Measurements from ENCODE around the gene TLCD1. TPM values are rescaled to one million over a fixed set of nuclear protein-coding genes. Genes with fewer than 3 reads are reported as not detected.

The TLCD1 gene, protein sequence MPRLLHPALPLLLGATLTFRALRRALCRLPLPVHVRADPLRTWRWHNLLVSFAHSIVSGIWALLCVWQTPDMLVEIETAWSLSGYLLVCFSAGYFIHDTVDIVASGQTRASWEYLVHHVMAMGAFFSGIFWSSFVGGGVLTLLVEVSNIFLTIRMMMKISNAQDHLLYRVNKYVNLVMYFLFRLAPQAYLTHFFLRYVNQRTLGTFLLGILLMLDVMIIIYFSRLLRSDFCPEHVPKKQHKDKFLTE
- polyA plus RNA-seq (ENCODE audit: insufficient read length in 12 of 12): 1 to 10 TPM in 10 of 12 donors, not detected in 2; 2.5 to 5.4 (median 3.4) TPM
- long read RNA-seq, donor 1, transcript TLCD1-201 (4 exons, 1,017 nt): major isoform, 5 of 5 reads
- long read RNA-seq, donor 1, partial matches to known transcripts: 0 of 5 reads
- long read RNA-seq, donor 1, other reads (novel, unspliced or antisense): 0 of 5 reads
- long read RNA-seq, donor 2, partial matches to known transcripts: 0 of 2 reads
- long read RNA-seq, donor 2, other reads (novel, unspliced or antisense): 0 of 2 reads
- long read RNA-seq, donor 3, partial matches to known transcripts: 0 of 1 reads
- long read RNA-seq, donor 3, other reads (novel, unspliced or antisense): 0 of 1 reads
- long read RNA-seq, donor 4: 0 reads
- long read RNA-seq, donor 5, partial matches to known transcripts: 0 of 3 reads
- long read RNA-seq, donor 5, other reads (novel, unspliced or antisense): 0 of 3 reads
- long read RNA-seq, donor 6: 0 reads
- long read RNA-seq, donor 7, partial matches to known transcripts: 0 of 1 reads
- long read RNA-seq, donor 7, other reads (novel, unspliced or antisense): 0 of 1 reads
- long read RNA-seq, donor 8, partial matches to known transcripts: 0 of 2 reads
- long read RNA-seq, donor 8, other reads (novel, unspliced or antisense): 0 of 2 reads
- long read RNA-seq, donor 9, partial matches to known transcripts: 0 of 2 reads
- long read RNA-seq, donor 9, other reads (novel, unspliced or antisense): 0 of 2 reads
- long read RNA-seq, donor 10, partial matches to known transcripts: 0 of 1 reads
- long read RNA-seq, donor 10, other reads (novel, unspliced or antisense): 0 of 1 reads
- long read RNA-seq, donor 11, partial matches to known transcripts: 0 of 3 reads
- long read RNA-seq, donor 11, other reads (novel, unspliced or antisense): 0 of 3 reads

DNA sequence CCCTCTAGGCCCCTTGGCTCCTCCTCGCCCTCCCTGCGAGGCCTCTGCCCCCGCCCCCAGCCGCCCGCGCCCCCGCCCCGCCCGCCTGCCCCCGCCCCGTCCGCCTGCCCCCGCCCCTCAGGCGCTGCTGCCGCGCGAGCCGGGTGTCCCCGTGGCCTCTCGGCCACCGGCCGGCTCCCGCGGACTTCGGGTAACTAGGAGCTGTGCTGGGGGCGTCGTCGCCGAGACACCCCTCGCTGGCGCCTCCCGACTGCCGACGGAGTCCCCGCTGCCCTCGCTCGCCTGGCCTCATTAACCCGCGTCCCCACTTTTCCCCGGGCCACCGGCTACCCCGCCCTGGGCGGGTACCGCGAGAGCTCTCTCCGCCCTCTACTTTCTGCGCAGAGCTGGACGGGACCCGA is at the start of gene TLCD1:
TLCD1 (minus strand) TSS at position 8 of the 401 bp plus-strand sequence. CDS start 136 bp downstream, outside the sequence.
- DNase-seq: peak; percentile 67

DNA sequence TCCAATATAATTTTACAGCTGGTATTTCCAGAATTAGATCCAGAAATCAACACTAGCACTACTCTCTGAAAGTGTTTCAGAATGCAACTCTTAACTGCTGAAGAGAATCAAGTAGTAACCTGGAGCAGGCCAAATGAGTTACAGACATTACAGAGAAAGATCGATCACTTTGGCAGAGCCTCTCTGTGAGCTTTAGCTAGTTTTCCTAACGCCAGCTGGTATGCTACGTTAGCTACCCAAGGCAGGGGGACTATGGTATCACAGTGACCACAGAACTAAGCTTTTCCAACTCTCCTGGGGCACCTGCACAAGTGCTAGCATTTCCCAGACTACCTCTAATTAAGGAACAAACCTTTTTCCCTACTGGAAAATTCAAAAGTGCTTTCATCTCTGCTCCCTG is 48.2 kb upstream of the TLCD1 start:
- no peak for DNase-seq

DNA sequence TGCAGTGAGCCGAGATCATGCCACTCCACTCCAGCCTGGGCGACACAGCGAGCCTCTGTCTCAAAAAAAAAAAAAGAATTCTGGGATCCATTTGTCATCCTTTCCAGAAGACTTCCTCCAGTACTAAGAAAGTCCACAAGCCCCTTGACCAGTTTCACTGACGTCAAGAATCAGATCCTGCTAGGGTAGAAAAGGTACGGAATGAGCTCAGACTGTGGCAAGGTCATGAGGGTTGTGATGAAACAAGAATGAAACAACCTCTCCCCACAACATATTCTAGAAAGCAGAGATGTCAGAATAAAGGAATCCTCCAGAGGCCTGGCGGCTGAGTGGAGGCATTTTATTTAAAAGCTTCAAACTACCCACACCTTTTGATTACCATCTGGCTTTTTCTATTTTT is 47.7 kb upstream of the TLCD1 start:
- no peak for DNase-seq

DNA sequence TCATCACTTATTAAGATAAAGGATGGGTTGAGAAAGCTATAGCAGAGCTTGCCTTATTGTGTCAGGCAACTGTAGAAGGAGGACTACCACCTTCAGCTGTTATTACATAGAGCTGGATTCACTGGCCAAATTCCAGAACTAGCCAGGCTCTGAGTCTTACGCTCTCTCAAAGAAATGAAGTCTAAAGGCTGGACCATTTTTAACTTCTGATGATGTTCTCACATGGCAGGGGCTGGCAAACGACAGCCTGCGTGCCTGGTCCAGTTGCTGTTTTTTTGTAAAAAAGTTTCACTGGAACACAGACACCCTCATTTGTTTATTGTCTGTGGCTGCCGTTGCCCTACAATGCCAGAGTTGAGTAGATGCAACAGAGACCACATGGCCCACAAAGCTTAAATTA is 39.0 kb upstream of the TLCD1 start:
- DNase-seq: no peak

DNA sequence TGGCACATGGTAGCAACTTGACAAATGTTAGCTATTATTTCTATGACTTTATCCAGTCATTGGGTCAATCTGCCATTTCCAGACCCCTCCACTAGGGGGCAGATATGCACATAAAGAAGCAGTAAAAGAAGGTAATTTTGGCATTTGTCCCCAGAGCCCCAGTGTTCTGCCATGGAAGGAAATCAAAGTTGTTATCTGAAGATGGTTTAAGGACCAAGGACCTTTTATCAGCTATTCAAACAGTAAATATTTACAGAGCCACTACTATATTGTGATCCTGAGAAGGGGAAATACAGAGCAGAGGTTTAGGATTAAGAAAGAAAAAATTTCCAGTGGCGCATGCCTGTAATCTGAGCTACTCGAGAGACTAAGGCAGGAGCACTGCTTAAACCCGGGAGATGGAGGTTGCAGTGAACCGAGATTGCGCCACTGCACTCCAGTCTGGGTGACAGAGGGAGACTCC is 37.8 kb upstream of the TLCD1 start:
- peak; percentile 71 for DNase-seq

DNA sequence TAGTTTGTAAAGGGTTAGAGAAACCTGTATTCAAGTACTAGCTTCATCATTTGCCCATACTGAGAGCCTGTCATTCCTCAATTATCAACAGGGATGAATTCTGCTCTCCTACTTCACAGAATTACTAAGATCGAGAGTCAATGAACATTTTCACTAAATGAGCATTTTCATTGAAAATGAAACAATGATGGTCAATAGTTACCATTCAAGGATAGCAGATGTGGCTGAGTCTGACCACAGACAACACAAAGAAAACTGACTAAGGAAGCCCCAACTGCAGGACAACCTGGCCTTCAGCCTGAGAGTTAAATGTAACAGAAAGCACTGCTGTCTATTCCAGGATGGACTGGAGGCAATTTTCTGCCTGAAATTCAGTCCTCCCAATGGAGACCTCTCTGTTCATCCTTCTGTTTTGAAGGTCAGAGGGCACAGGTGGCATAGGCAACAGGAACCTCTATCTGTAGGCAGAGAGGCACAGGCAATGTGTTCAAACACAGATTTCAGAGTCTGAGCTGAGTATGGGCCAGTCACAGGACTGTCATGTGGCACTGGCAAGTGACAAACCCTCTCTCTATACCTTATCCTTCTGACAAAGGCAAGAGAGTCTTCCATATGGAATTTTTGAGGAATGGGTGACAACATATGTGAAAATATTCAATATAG is 37.2 kb upstream of the TLCD1 start:
- no peak for DNase-seq

DNA sequence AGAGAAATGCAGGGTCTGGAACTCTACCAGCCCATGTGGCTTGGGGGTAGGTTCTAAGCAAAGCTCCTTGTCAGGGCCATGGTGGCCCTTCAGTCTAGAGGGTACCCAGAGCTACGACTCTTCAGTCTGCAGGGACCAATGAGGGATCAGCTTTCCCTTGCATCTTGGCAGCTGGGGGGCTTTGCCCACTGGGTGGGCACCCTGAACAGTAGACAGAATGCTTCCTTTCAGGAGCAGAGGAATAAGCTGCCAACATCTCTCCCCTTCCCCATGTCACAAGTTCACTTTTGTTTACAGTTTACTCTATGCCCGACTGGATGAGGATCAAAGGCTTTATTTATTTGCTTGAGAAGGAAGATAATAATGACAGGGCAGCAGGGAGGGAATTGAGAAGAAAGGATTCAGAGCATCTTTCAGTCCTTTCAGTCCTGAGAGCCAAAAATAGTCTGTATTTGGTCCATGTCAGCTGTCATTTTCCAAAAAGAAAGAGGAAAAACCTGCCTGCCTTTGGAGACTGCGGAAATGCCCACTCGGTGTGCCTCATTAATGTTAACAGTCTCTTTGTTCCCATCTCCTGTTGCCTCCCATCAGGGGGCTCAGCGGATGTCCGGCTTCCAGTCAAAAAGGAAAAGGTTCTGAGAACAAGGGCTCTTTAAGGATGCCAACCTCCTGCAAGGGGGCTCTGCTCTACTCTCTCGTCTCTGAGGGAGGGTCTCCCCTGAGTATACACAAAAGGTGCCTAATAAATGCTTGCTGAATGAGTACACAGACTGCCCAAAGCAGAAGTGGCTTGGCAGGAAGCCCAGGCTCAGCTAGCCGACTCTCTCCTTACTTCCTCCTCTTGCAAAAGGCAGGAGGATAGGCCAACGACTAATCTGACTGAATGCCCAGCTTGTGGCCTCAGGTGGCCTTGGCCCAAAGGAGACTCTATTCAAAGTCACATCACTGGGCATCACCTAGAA is 34.8 kb upstream of the TLCD1 start:
- no peak for DNase-seq

DNA sequence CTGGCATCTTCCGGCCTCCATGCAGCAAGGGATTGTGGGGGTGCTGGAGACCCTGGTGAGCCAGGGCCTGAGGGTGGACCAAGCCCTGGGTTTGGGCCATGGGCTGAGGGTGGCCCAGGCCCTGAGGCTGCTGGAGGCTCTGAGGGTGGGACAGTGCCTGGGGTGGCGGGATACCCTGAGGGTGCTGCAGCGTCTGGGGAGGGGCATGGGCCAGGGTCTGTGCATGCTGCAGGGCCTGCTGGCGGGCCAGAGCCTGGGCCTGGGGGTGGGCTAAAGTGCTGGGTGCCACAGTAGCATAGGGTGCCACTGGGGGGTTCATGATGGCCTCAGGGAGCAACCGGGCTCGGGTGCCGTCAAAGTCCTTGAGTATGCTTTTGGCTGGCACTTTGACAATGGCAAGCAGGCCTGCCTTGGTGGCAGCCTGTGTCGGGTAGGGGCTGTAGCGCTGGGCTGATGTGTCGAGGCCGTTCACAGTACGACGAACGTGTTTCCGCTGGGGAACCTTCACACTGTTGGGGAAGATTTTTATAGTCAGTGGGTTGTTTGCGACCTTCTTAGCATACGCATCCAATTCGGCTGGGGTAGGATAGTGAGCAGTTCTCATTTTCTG is 33.3 kb upstream of the TLCD1 start:
- no peak for DNase-seq

DNA sequence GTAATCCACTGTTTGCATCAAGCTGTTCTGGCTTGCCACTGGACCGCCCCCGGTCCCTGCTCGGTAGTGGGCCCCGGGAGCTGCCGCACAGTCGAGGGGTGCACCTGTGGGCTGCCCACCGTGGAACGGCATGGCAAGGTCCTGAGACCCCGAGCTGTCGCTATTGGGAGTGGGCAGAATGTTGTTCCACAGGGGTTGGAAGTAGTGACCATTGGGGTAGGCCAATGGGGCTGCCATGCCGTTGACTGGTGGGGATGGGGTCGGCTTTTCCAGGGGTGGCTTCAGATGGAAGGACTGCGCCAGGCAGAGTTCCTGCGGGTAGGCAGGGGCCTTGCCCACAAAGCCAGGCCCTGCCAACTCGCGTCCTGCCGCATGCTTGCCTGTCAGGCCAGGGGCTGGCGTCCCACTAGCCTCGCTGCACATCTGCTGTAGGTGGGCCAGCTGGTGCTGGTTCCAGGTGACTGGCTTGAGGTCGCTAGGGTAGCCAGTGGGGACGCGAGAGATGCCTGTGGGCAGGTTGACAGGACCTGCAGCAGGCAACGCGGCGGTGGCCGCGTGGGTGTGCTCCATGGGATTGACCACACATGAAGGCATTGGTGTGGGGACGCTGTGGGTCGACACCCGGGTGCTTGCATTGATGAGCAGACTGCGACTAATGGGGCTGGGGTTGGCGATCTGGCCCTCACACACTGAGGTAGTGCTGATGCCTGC is 32.5 kb upstream of the TLCD1 start:
- no peak for DNase-seq

DNA sequence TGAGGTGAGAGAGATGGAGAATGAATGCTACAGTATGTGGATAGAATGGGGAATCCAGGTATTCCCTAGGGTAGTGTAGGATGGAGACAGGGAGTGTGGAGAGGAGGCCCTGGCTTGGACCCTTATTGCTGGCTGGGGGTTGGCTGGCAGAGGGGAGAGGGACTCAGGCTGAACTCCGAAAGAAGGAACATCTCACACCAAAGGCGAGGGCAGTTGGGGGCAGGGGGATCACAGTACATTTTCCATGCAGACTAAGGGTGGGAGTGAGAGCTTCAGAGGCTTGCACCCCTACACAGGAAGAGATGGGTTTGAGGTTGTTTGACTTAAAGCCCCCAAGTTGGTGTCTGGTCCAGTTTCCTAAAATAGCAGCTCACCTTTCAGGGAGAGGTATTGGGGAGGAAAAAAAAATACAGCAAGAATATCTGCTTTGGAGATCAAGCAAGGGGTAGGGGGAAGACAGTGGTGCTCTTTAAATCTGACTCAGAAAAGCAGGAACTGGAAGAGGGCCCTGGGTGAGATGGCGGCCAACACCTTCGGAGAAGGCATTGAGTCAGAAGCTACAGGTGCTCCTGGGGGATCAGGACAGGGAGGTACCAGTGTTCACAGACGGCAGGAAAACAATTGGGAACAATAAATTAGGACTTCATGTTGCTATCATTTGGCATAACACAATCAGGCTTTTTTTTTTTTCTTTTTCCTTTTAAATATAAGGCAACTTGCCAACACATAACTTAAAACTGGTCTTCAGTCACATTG is 30.2 kb upstream of the TLCD1 start:
- DNase-seq: no peak

DNA sequence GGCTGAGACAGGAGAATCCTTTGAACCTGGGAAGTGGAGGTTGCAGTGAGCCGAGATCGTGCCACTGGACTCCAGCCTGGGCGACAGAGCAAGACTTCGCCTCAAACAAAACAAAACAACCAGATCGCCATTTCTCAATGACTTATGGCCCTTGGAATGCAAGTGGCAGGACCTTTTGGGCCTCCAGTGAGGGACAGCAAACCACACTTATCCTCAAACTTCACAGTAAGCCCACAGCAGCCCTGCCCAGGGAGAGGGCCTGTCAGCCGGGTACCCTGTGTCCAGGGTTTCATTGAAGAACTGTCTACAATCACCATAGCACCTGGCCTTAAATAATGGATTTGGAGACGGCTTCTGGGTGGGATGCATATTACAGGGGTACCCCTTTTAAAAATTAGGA is 29.5 kb upstream of the TLCD1 start:
- DNase-seq: no peak

DNA sequence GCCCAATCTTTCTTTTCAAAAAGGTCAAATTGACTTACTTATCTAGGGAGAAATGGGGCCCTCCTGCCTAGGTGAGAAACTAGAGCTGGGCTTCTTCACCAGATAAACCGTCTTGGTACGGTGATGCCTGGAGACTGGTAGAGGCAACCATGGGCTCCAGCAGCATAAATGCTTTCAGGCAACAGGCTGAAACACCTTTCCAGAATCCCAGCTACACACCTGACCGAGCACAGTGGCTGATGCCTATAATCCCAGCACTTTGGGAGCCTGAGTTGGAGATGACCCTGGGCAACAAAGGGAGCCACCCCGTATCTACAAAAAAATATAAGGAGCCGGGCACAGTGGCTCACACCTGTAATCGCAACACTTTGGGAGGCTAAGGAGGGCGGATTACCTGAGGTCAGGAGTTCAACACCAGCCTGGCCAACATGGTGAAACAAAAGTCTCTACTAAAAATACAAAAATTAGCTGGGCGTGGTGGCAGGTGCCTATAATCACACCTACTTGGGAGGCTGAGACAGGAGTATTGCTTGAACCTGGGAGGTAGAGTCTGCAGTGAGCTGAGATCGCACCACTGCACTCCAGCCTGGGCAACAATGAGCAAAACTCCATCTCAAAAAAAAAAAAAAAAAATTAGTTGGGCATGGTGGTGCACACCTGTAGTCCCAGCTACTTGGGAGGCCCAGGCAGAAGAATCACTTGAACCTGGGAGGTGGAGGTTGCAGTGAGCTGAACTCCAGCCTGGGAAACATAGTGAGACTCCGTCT is 25.8 kb upstream of the TLCD1 start:
- DNase-seq: no peak

DNA sequence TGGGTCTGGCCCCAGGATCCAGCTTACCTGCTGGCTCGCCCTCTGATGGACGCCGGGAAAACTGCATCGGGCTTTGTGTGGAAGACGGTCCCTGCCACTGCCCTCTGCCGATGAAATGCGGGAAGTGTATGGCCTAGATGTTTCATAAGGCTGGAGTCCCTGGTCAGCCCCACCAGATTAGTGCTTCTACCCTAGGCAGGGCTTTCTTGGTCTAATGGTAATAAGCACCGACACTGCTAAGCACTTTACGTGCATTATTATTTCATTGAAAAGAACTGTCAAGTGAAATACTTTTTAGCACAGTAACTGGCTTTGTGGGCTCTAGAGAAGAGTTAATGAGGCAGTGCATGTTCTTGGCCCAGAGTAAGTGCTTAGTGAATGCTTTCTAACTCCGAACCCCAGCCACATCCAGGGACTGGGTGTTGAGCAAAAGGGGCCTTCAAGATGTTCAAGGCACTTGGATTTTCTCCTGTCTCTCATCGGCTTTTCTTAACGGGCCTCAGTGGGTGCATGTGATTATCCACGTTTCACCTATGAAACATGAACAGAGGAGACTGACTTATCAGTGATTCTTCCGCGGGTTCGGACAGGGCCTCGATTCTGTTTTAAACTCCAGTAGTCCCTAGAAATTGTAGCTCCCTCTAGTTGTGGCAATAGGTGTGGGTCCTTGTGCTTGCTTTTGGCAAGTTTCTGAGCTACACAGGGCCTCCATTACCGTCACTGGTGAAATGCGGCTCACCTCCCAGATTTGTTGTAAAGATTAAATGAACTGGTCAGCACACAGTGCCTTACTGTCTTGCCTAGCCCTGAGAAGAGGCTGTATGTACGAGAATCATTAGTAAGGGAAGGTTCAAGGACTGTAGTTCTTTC is 24.4 kb upstream of the TLCD1 start:
- peak; percentile 90 for DNase-seq

DNA sequence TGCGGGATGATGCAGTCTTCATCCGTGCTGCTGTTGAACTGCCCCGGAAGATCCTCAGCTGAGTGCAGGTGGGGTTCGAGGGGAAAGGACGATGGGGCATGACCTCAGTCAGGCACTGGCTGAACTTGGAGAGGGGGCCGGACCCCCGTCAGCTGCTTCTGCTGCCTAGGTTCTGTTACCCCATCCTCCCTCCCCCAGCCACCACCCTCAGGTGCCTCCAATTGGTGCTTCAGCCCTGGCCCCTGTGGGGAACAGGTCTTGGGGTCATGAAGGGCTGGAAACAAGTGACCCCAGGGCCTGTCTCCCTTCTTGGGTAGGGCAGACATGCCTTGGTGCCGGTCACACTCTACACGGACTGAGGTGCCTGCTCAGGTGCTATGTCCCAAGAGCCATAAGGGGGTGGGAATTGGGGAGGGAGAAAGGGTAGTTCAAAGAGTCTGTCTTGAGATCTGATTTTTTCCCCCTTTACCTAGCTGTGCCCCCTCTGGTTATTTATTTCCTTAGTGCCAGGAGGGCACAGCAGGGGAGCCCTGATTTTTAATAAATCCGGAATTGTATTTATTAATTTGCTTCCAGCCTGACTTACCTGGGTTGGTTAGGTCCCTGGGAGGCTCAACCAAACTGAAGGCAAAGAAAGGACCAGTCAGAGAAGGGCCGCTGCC is 23.6 kb upstream of the TLCD1 start:
- no peak for DNase-seq

DNA sequence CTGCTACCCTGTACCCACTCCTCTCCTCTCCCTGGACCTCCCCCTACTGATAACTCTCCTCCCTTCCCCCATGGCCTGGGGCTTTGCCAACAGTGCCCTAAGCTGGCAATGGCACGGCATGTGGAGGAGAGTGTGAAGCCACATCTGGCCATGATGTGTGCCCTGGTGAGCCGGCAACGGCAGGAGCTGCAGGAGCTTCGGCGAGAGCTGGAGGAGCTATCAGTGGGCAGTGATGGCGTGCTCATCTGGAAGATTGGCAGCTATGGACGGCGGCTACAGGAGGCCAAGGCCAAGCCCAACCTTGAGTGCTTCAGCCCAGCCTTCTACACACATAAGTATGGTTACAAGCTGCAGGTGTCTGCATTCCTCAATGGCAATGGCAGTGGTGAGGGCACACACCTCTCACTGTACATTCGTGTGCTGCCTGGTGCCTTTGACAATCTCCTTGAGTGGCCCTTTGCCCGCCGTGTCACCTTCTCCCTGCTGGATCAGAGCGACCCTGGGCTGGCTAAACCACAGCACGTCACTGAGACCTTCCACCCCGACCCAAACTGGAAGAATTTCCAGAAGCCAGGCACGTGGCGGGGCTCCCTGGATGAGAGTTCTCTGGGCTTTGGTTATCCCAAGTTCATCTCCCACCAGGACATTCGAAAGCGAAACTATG is 23.0 kb upstream of the TLCD1 start:
- DNase-seq: no peak

All from muscle of arm (tissue), 14 donors.